ENCODE measurements around the gene C2orf15. TPM values are rescaled to one million over a fixed set of nuclear protein-coding genes. Genes with fewer than 3 reads are reported as not detected.

C2orf15 gene
- total RNA-seq, 2 experiments from 2014 or later = 0.25 to 1.3 TPM

GRCh38 chr2:99111236-99111635 lies 30.3 kb upstream of the C2orf15 start:
- H3K27ac ChIP-seq (ENCODE audit: low read depth, low read length, poor library complexity, severe bottlenecking) = no peak overlapping the region
- no peak overlapping the region for H3K4me3 ChIP-seq (ENCODE audit: low read depth, low read length, poor library complexity, severe bottlenecking)
- no peaks in the 10 kb centered on the region for H3K9me3 ChIP-seq (ENCODE audit: low read length)
- intact Hi-C loops (cut with micrococcal nuclease; ENCODE audit: unreplicated experiment) = no loop called here
- POLR2A ChIA-PET = no interaction called here
- H3K4me2 ChIP-seq (ENCODE audit: low read length) = no peak overlapping the region
- DNase-seq (ENCODE audit: low spot score) = no peak
- CTCF ChIA-PET (ENCODE audit: unreplicated experiment) = no interaction called here
- H2AFZ ChIP-seq (ENCODE audit: low read length) = no peak overlapping the region
- TF ChIP-seq CTCF (conservative IDR thresholded peaks at IDR 0.05; ENCODE audit: low read length) (no peak), EZH2phosphoT487 (IDR thresholded peaks at IDR 0.05; ENCODE audit: borderline replicate concordance, low read depth, low read length) (no peak)
- no TSS peak for BruUV-seq (replicated peaks)
- H4K20me1 ChIP-seq (ENCODE audit: insufficient read depth, low read length) = no peaks in the 10 kb centered on the region
- no peaks in the 10 kb centered on the region for H3K79me2 ChIP-seq (ENCODE audit: insufficient read depth, low read depth, low read length)
- H3K4me1 ChIP-seq (ENCODE audit: insufficient read depth, low read length, poor library complexity, severe bottlenecking) = no peaks in the 10 kb centered on the region
- no peaks in the 10 kb centered on the region for H3K36me3 ChIP-seq (ENCODE audit: insufficient read depth, low read length)
- no peaks in the 10 kb centered on the region for H3K9me2 ChIP-seq (ENCODE audit: insufficient read depth, low read length)

- Histone ChIP-seq H3K9me2 (ENCODE audit: insufficient read depth, low read length) (no peaks in the 10 kb centered on the region), H2AFZ (ENCODE audit: low read length) (no peak overlapping the region), H3K36me3 (ENCODE audit: insufficient read depth, low read length) (no peaks in the 10 kb centered on the region), H4K20me1 (ENCODE audit: insufficient read depth, low read length) (no peaks in the 10 kb centered on the region), H3K27ac (ENCODE audit: low read depth, low read length, poor library complexity, severe bottlenecking) (no peak overlapping the region), H3K9me3 (ENCODE audit: low read length) (no peaks in the 10 kb centered on the region), H3K4me2 (ENCODE audit: low read length) (no peak overlapping the region), H3K4me1 (ENCODE audit: insufficient read depth, low read length, poor library complexity, severe bottlenecking) (no peaks in the 10 kb centered on the region), H3K4me3 (ENCODE audit: low read depth, low read length, poor library complexity, severe bottlenecking) (no peak overlapping the region), H3K79me2 (ENCODE audit: insufficient read depth, low read depth, low read length) (no peaks in the 10 kb centered on the region)
- ChIA-PET CTCF (ENCODE audit: unreplicated experiment) (no interaction called here), POLR2A (no interaction called here)
- no TSS peak for BruUV-seq (replicated peaks)
- DNase-seq (ENCODE audit: low spot score) = no peak
- no peak for TF ChIP-seq CTCF (conservative IDR thresholded peaks at IDR 0.05; ENCODE audit: low read length)
- TF ChIP-seq EZH2phosphoT487 (IDR thresholded peaks at IDR 0.05; ENCODE audit: borderline replicate concordance, low read depth, low read length) = no peak
- intact Hi-C loops (cut with micrococcal nuclease; ENCODE audit: unreplicated experiment) = no loop called here
Observed at GRCh38 chr2:99111945-99112344, 29.6 kb upstream of the C2orf15 start.

- no peak overlapping the region for H3K4me3 ChIP-seq (ENCODE audit: low read depth, low read length, poor library complexity, severe bottlenecking)
- no peaks in the 10 kb centered on the region for H3K9me2 ChIP-seq (ENCODE audit: insufficient read depth, low read length)
- H3K4me2 ChIP-seq (ENCODE audit: low read length) = no peak overlapping the region
- H3K4me1 ChIP-seq (ENCODE audit: insufficient read depth, low read length, poor library complexity, severe bottlenecking) = no peaks in the 10 kb centered on the region
- H3K9me3 ChIP-seq (ENCODE audit: low read length) = no peaks in the 10 kb centered on the region
- no peak overlapping the region for H2AFZ ChIP-seq (ENCODE audit: low read length)
- BruUV-seq (replicated peaks) = no TSS peak
- H4K20me1 ChIP-seq (ENCODE audit: insufficient read depth, low read length) = no peaks in the 10 kb centered on the region
- no peaks in the 10 kb centered on the region for H3K36me3 ChIP-seq (ENCODE audit: insufficient read depth, low read length)
- ChIA-PET POLR2A (no interaction called here), CTCF (ENCODE audit: unreplicated experiment) (no interaction called here)
- no peak for DNase-seq (ENCODE audit: low spot score)
- no peak overlapping the region for H3K27ac ChIP-seq (ENCODE audit: low read depth, low read length, poor library complexity, severe bottlenecking)
- TF ChIP-seq CTCF (conservative IDR thresholded peaks at IDR 0.05; ENCODE audit: low read length) (no peak), EZH2phosphoT487 (IDR thresholded peaks at IDR 0.05; ENCODE audit: borderline replicate concordance, low read depth, low read length) (no peak)
- H3K79me2 ChIP-seq (ENCODE audit: insufficient read depth, low read depth, low read length) = no peaks in the 10 kb centered on the region
- intact Hi-C loops (cut with micrococcal nuclease; ENCODE audit: unreplicated experiment) = no loop called here
Observed at GRCh38 chr2:99112617-99113016, 28.9 kb upstream of the C2orf15 start.
